Osteocyte (in vitro differentiated cells): ENCODE results near the gene MSMB. TPM values are rescaled to one million over a fixed set of nuclear protein-coding genes. Genes with fewer than 3 reads are reported as not detected.

Experiments used
- DNase-seq: peaks from one replicate; pipeline ENCODE4 v3.0.0; 2021; ENCODE audit warnings: mixed read lengths; ENCODE audit not compliant: unreplicated experiment; ENCODE audit errors: extremely low spot score
- H3K27ac Mint-ChIP-seq: one replicate; pipeline ENCODE4 v1.8.0; 2021; ENCODE audit warnings: mild to moderate bottlenecking, mixed read lengths; ENCODE audit not compliant: unreplicated experiment
- H3K27me3 Mint-ChIP-seq: one replicate; pipeline ENCODE4 v1.8.0; 2021; ENCODE audit warnings: mixed read lengths; ENCODE audit not compliant: unreplicated experiment
- H3K36me3 Mint-ChIP-seq: one replicate; pipeline ENCODE4 v1.8.0; 2021; ENCODE audit warnings: mixed read lengths; ENCODE audit not compliant: unreplicated experiment
- H3K4me1 Mint-ChIP-seq: one replicate; pipeline ENCODE4 v1.8.0; 2021; ENCODE audit warnings: mixed read lengths; ENCODE audit not compliant: unreplicated experiment
- H3K4me3 Mint-ChIP-seq: one replicate; pipeline ENCODE4 v1.8.0; 2021; ENCODE audit warnings: mild to moderate bottlenecking, moderate library complexity, mixed read lengths; ENCODE audit not compliant: unreplicated experiment
- H3K9me3 Mint-ChIP-seq: one replicate; pipeline ENCODE4 v1.8.0; 2021; ENCODE audit warnings: mixed read lengths; ENCODE audit not compliant: unreplicated experiment
- CTCF ChIP-seq: fragments of 200-600 bp; sonication (generic); IDR thresholded peaks from 2 replicates; pipeline ENCODE4 v1.5.0; 2021; ENCODE audit warnings: antibody characterized with exemption, mild to moderate bottlenecking, moderate library complexity
- total RNA-seq: library from RNA; stranded (reverse); gene quantifications from 2 replicates; pipeline ENCODE4 v1.2.1, GENCODE V29; 2021

MSMB gene
- total RNA-seq, 1 donor from 2014 or later: not detected

GRCh38 chr10:46080886-46081285 is 34.8 kb upstream of the MSMB start:
- Mint-ChIP-seq H3K27ac (no peak overlapping the region), H3K27me3 (no peaks in the 10 kb centered on the region), H3K36me3 (no peaks in the 10 kb centered on the region), H3K4me1 (peaks cover 6% of the 10 kb centered on the region), H3K9me3 (no peaks in the 10 kb centered on the region), H3K4me3 (no peak overlapping the region)
- TF ChIP-seq CTCF: no peak
- DNase-seq: no peak

- no peaks in the 10 kb centered on the region for H3K9me3 Mint-ChIP-seq
- no peak for TF ChIP-seq CTCF
- H3K27me3 Mint-ChIP-seq: no peaks in the 10 kb centered on the region
- no peaks in the 10 kb centered on the region for H3K36me3 Mint-ChIP-seq
- H3K4me3 Mint-ChIP-seq: no peak overlapping the region
- peak; percentile 53 for DNase-seq
- H3K4me1 Mint-ChIP-seq: peaks cover 6% of the 10 kb centered on the region
- peak overlapping the region; percentile 24 for H3K27ac Mint-ChIP-seq
Observed at GRCh38 chr10:46079831-46080585, 33.9 kb upstream of the MSMB start.

- Mint-ChIP-seq H3K9me3 (peaks cover 5% of the 10 kb centered on the region), H3K4me1 (peaks cover 6% of the 10 kb centered on the region), H3K27me3 (no peaks in the 10 kb centered on the region), H3K36me3 (no peaks in the 10 kb centered on the region), H3K4me3 (no peak overlapping the region), H3K27ac (no peak overlapping the region)
- DNase-seq: peak; percentile 48
- TF ChIP-seq CTCF: no peak
Observed at GRCh38 chr10:46077731-46078413, 31.8 kb upstream of the MSMB start.

- H3K27me3 Mint-ChIP-seq: no peaks in the 10 kb centered on the region
- no peak overlapping the region for H3K4me3 Mint-ChIP-seq
- H3K9me3 Mint-ChIP-seq: peaks cover 5% of the 10 kb centered on the region
- no peak for DNase-seq
- H3K27ac Mint-ChIP-seq: no peak overlapping the region
- no peaks in the 10 kb centered on the region for H3K36me3 Mint-ChIP-seq
- TF ChIP-seq CTCF: no peak
- peaks cover 6% of the 10 kb centered on the region for H3K4me1 Mint-ChIP-seq
Observed at GRCh38 chr10:46077141-46077554, 31.1 kb upstream of the MSMB start.

GRCh38 chr10:46075869-46076268 is 29.8 kb upstream of the MSMB start:
- peaks cover 5% of the 10 kb centered on the region for H3K9me3 Mint-ChIP-seq
- H3K4me3 Mint-ChIP-seq: no peak overlapping the region
- no peak for TF ChIP-seq CTCF
- peak; percentile 30 for DNase-seq
- H3K27me3 Mint-ChIP-seq: no peaks in the 10 kb centered on the region
- no peaks in the 10 kb centered on the region for H3K36me3 Mint-ChIP-seq
- no peak overlapping the region for H3K27ac Mint-ChIP-seq
- peaks cover 6% of the 10 kb centered on the region for H3K4me1 Mint-ChIP-seq
